ENCODE data around the gene GRK5. TPM values are rescaled to one million over a fixed set of nuclear protein-coding genes. Genes with fewer than 3 reads are reported as not detected.
A peak's percentile ranks its signal among the peaks of the same experiment; 100 is the strongest.

GRK5 gene
- total RNA-seq, 1 donor from 2014 or later, result 21.3 TPM

DNA sequence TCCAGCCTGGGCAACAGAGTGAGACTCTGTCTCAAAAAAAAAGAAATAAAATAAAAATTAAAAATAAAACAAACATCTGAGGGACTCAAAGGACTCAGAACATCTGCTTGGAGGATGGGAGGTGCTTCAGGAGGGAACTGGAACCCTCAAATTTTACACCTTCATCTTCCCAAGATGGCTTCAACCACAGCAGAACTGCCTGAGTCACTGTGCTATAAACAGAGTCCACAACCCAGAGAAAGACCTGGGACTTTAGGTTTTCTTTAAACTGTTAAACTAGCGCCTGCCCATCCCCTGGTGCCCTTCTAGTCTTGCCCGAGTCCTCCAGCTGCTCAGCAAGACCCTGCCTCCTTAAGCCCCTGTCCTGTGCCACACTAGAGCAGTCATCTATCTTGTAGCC lies 294.3 kb downstream of the GRK5 start:
- ATAC-seq (ENCODE audit: low read depth) (peak; percentile 9), DNase-seq (no peak)
- ChIA-PET POLR2A (no interaction called here), CTCF (no interaction called here)
- Mint-ChIP-seq H3K9me3 (no peaks in the 10 kb centered on the region), H3K36me3 (ENCODE audit: low read depth) (peaks cover 19% of the 10 kb centered on the region), H3K27me3 (no peaks in the 10 kb centered on the region), H3K27ac (no peak overlapping the region), H3K4me3 (no peak overlapping the region), H3K4me1 (peaks cover 13% of the 10 kb centered on the region)
- intact Hi-C loops (cut with micrococcal nuclease), result loop anchor here (2.0 to 5.0 kb wide), 2 partner anchors 15 to 41 kb away; partner anchors contain the start of gene RGS10
- TF ChIP-seq CTCF (IDR thresholded peaks at IDR 0.05), result no peak

GRCh38 chr10:119502209-119502608 lies 294.8 kb downstream of the GRK5 start:
- no peak for DNase-seq
- intact Hi-C loops (cut with micrococcal nuclease), result loop anchor here (2.0 to 5.0 kb wide), 2 partner anchors 15 to 40 kb away; partner anchors contain the start of gene RGS10
- Mint-ChIP-seq H3K36me3 (ENCODE audit: low read depth) (peaks cover 22% of the 10 kb centered on the region), H3K4me1 (peaks cover 13% of the 10 kb centered on the region), H3K9me3 (no peaks in the 10 kb centered on the region), H3K4me3 (peak overlapping the region; percentile 28), H3K27ac (peak overlapping the region; percentile 53), H3K27me3 (no peaks in the 10 kb centered on the region)
- POLR2A ChIA-PET, result no interaction called here
- no peak for TF ChIP-seq CTCF (IDR thresholded peaks at IDR 0.05)
- peak; percentile 80 for ATAC-seq (ENCODE audit: low read depth)
- CTCF ChIA-PET, result no interaction called here

DNA sequence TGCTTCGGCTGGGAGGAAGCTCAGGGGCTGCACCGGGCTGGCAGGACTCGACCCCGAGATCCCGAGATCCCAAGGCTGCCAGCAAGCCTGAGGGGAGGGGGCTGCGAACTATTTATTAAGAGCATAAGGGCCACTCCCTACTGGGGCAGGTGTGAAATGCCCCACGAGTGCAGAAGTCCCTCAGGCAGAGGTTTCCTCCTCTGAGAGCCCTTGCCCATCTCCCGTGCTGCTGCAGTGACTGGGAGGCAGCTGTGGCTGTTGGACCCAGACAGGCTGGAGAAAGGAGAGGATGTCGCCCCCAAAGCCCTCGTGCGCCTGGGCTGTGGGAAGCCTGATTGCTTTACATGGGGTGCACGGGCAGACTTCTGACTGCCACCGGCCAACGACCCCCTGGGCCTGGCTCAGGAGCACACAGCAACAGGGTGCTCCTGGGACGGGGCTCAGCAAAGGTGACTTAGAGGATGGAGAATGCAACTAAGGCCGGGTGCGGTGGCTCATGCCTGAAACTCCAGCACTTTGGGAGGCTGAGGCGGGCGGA lies 295.3 kb downstream of the GRK5 start:
- intact Hi-C loops (cut with micrococcal nuclease), result loop anchor here (2.0 to 5.0 kb wide), 2 partner anchors 14 to 40 kb away; partner anchors contain the start of gene RGS10
- no peak for ATAC-seq (ENCODE audit: low read depth)
- TF ChIP-seq CTCF (IDR thresholded peaks at IDR 0.05), result no peak
- DNase-seq, result no peak
- Mint-ChIP-seq H3K4me3 (no peak overlapping the region), H3K27ac (no peak overlapping the region), H3K36me3 (ENCODE audit: low read depth) (peaks cover 23% of the 10 kb centered on the region), H3K9me3 (no peaks in the 10 kb centered on the region), H3K4me1 (peaks cover 13% of the 10 kb centered on the region), H3K27me3 (no peaks in the 10 kb centered on the region)
- CTCF ChIA-PET, result no interaction called here
- POLR2A ChIA-PET, result no interaction called here

DNA sequence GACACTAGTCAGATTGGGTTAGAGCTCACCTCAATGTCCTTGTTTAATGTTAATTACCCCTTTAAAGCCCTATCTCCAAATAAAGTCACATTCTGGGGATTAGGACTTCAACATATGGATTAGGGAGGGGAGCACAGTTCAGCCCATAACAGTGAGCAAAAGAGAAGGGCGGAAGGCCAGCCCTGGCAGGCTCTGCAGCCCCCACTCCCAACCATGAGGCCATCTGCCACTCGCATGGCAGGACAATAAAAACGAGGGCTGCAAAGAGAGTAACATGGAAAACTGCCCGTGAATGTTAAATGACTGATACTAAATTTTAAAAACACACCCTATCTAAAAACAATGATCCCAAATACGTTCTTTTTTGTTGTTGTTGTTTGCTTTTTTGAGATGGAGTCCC lies 296.4 kb downstream of the GRK5 start:
- Mint-ChIP-seq H3K27me3 (no peaks in the 10 kb centered on the region), H3K9me3 (no peaks in the 10 kb centered on the region), H3K4me1 (peaks cover 13% of the 10 kb centered on the region), H3K27ac (no peak overlapping the region), H3K36me3 (ENCODE audit: low read depth) (peaks cover 28% of the 10 kb centered on the region), H3K4me3 (no peak overlapping the region)
- TF ChIP-seq CTCF (IDR thresholded peaks at IDR 0.05), result no peak
- intact Hi-C loops (cut with micrococcal nuclease), result loop anchor here (2.0 to 5.0 kb wide), 2 partner anchors 13 to 38 kb away; partner anchors contain the start of gene RGS10
- ChIA-PET CTCF (interaction anchor here (0.7 kb wide), 1 partner anchor 30 kb away, joined by 3 read pairs; no protein-coding TSS in a partner anchor), POLR2A (interaction anchor here (0.7 kb wide), 1 partner anchor 190 kb away, joined by 4 read pairs; no protein-coding TSS in a partner anchor)
- ATAC-seq (ENCODE audit: low read depth) (no peak), DNase-seq (no peak)

GRCh38 chr10:119504651-119505050 lies 297.3 kb downstream of the GRK5 start:
- H3K9me3 Mint-ChIP-seq, result no peaks in the 10 kb centered on the region
- ChIA-PET CTCF (interaction anchor here (0.7 kb wide), 1 partner anchor 29 kb away, joined by 3 read pairs; no protein-coding TSS in a partner anchor), POLR2A (no interaction called here)
- TF ChIP-seq CTCF (IDR thresholded peaks at IDR 0.05), result no peak
- DNase-seq, result no peak
- no peak overlapping the region for H3K4me3 Mint-ChIP-seq
- intact Hi-C loops (cut with micrococcal nuclease), result loop anchor here (5.0 kb wide), 1 partner anchor 38 kb away; the partner anchor contains the start of gene RGS10
- H3K27ac Mint-ChIP-seq, result no peak overlapping the region
- ATAC-seq (ENCODE audit: low read depth), result no peak
- peaks cover 23% of the 10 kb centered on the region for H3K36me3 Mint-ChIP-seq (ENCODE audit: low read depth)
- peaks cover 13% of the 10 kb centered on the region for H3K4me1 Mint-ChIP-seq
- H3K27me3 Mint-ChIP-seq, result no peaks in the 10 kb centered on the region

Data from activated B cell treated with CpG ODN at 0.5 μM for 24 hours (primary cell).